Adipose tissue (tissue), 3 donors: Measurements from ENCODE around the gene ABCB8. TPM values are rescaled to one million over a fixed set of nuclear protein-coding genes. Genes with fewer than 3 reads are reported as not detected.

ENCODE experiments used
- H3K27ac ChIP-seq: one replicate; pipeline ENCODE4 v1.5.1; 2013; ENCODE audit warnings: low read depth, low read length
- WGBS, 3 donors: extraction: QIAGEN DNeasy Blood & Tissue Kit; methylation state at CpG; one replicate each; pipeline ENCODE4 v1.1.7; 2013; 5-methylcytosine and 5-hydroxymethylcytosine counted together
- polyA plus RNA-seq, 3 donors: library from polyadenylated mRNA; stranded (reverse); fragments of 200-250 nt; gene quantifications; one replicate each; pipeline ENCODE4 v1.2.3, GENCODE V29; 2013
- donor health status: healthy with polysubstance abuse.
- donor health status: Bipolar disorder and iron deficiency.
- donor health status: healthy.

The ABCB8 gene
- polyA plus RNA-seq, 3 donors = 11.2 to 24.0 (median 14.6) TPM

- 65 to 84% (median 77%) methylated on average over 29 to 33 of the region's 33 CpGs for WGBS, 3 donors
- no peak overlapping the region for H3K27ac ChIP-seq
These were observed 48.8 kb downstream of the ABCB8 start for GRCh38 chr7:151076863-151077704.

- no peak overlapping the region for H3K27ac ChIP-seq
- WGBS, 3 donors = 62 to 80% (median 68%) methylated on average over 10 of the region's 10 CpGs
These were observed 49.5 kb downstream of the ABCB8 start for GRCh38 chr7:151077705-151078232.

DNA sequence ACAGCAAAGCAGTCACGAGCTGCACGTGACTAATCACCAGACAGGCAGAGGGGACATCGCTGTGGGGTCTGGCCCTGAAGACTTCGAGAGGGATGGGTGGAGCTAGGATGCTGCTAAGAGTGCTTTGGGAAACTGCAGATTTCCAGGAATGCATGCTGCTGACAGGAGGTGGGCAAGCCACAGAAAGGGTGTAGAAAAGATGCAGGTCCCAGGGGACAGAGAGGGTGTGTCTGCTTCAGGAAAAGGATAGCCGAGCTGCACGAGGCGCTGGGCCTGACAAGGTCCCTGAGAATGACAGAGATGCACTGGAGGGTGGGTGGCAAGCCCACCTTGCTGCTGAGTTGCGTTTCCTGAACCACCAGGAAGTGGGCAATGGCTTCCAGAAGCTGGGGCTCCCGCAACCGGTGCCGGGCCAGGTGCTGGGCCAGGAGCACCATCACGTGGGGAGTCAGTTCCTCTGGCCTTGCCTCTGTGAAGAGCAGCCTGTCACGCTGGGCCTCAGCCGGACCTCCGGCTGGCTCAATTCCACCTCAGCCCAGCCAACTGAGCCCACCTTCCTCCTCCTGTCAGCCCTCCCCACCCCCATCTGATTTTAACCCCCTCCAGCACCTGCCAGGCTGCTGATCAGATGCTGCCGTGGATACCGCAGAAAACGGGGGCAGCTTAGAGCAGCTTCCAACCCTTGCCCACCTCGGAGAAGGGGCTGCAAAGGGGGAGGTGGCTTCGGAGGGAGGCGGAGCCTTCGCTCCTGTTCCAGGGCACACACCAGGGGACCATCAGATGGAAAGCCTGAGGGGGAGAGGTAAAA is 50.2 kb downstream of the ABCB8 start:
- H3K27ac ChIP-seq = no peak overlapping the region
- 47 to 50% (median 48%) methylated on average over 22 of the region's 22 CpGs for WGBS, 3 donors

DNA sequence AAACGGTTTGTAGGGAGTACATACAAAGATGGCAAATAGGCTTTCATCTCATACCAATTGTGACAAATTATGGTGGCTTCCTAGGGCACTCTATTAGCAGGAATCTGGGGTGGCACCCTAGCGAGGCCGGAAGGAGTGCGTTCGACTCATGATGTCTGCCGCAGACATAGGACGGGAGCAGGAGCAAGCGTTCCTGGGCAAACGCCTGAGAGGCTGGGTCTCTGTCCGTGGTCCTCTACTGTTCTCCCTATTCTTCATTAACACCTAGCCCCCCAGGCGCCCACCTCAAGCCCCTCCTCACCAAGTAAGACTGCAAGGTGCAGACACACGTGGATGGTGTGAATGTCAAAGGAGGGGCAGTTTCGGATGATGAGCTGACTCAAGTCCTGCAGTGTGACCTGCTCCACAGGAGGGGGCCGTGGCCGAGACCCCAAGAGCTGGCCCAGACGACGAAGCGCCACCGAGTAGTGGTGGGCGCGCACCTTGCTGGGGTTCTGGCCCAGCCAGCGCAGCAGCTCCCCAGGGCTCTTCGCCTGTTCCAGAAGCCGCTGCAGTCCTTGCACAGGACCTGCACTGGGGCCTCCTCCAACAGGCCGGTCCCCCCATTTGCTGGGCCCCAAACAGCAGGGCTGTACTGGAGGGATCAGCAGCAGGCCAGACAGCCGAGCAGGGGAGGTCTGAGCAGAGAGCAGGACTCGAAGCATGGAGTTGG is 51.1 kb downstream of the ABCB8 start:
- no peak overlapping the region for H3K27ac ChIP-seq
- WGBS, 3 donors = 69 to 82% (median 80%) methylated on average over 27 of the region's 27 CpGs

- 0 to 1% (median 1%) methylated on average over 28 to 31 of the region's 31 CpGs for WGBS, 3 donors
- no peak overlapping the region for H3K27ac ChIP-seq
These were observed 51.8 kb downstream of the ABCB8 start for GRCh38 chr7:151080067-151080521.

- 1% methylated on average over 40 to 66 of the region's 66 CpGs for WGBS, 3 donors
These were observed 52.4 kb downstream of the ABCB8 start, which contains the start of gene FASTK for GRCh38 chr7:151080522-151081169. Gene FASTK (minus strand): TSS chr7:151080809. CDS start chr7:151080766, 43 bp downstream.

DNA sequence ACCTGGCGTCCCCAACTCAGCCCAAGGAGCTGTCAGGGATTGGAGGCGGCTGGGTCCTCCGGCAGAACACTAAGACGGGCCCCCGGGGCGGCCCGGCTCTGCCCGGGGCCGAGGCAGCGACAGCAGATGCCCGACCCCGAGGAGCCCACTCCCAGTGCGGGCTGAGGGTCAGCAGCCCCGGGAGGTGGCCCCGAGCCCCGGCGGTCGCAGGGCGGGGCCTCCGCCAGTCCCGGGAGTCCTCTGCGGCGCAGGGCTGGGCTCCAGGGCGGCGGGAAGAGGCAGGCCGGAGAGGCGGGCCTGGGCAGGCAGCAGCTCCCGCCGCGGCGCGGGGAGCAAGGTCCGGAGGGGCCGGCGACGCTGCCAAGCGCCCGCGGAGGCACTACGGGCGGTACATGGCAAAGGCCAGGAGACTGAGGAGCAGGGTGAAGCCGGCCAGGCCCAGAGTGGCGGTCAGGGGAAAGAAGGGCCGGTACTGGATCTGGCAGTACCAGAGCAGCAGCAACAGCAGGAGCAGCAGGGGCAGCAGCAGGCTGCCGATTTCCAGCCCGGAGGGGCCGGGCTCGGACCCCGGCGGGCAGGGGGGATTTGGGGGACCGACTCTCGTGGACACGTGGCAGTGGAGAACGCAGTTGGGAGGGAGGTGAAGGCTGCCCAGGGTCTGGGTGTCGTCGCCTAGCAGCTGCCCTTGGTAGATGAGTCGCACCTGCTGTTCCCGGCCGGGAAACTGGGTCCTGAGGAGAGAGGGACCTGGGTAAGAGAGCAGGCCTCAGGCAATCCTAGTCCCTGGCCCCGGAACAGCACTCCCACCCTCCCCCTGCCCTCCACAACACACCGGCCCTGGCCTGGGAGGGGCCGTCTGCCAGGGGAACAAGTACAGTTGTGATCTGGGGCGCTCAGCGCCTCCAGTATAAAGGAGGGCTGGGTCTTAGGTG is 53.2 kb downstream of the ABCB8 start:
- no peak overlapping the region for H3K27ac ChIP-seq
- whole genome bisulfite sequencing, 3 donors = 17 to 45% (median 38%) methylated on average over 49 to 64 of the region's 64 CpGs

More at GRCh38 chr7:151080522-151081169, 52.4 kb downstream of the ABCB8 start, which contains the start of gene FASTK:
- H3K27ac ChIP-seq = no peak within 1 kb of the TSS

GRCh38 chr7:151082141-151083070 is 54.2 kb downstream of the ABCB8 start:
- no peak overlapping the region for H3K27ac ChIP-seq
- 42 to 62% (median 61%) methylated on average over 35 to 42 of the region's 42 CpGs for WGBS, 3 donors

GRCh38 chr7:151083071-151083823 is 55.0 kb downstream of the ABCB8 start, which contains the start of gene TMUB1:
Gene TMUB1 (minus strand): TSS chr7:151083493. CDS start chr7:151082563, 930 bp downstream.
- WGBS, 3 donors = 1 to 2% (median 1%) methylated on average over 62 to 69 of the region's 69 CpGs
- no peak within 1 kb of the TSS for H3K27ac ChIP-seq

GRCh38 chr7:151083824-151084160 is 55.5 kb downstream of the ABCB8 start:
- no peak overlapping the region for H3K27ac ChIP-seq
- 7 to 33% (median 31%) methylated on average over 3 of the region's 3 CpGs for WGBS, 3 donors

DNA sequence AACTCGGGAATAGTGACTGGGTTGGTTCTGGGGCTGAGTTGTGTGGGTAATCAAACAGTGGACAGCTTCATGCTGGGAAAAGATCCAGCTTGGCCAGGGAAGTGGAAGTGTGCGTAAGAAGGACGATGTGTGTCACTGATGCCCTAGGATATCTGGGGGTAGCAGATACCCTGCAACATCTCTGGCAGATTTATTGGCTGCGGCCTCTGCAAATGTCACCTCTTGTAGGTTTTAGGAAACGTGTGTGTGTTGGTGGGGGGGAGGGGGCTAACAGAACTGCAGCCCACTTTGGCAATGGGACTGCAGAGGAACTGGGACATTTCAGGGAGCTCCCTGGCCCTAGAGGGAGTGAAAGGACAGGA is 57.1 kb downstream of the ABCB8 start:
- H3K27ac ChIP-seq = no peak overlapping the region
- 17 to 44% (median 41%) methylated on average over 5 of the region's 5 CpGs for WGBS, 3 donors

GRCh38 chr7:151085691-151086620 is 57.7 kb downstream of the ABCB8 start, which contains the start of gene AGAP3:
Gene AGAP3 (plus strand): TSS chr7:151086475. CDS start chr7:151086742, 267 bp downstream.
- 0 to 2% (median 1%) methylated on average over 30 to 82 of the region's 84 CpGs for WGBS, 3 donors
- H3K27ac ChIP-seq = no peak within 1 kb of the TSS

GRCh38 chr7:151086802-151087244 is 58.6 kb downstream of the ABCB8 start:
- H3K27ac ChIP-seq = no peak overlapping the region
- 0 to 1% (median 0%) methylated on average over 35 to 44 of the region's 56 CpGs for WGBS, 3 donors
